Activated naive CD8-positive, alpha-beta T cell treated with anti-CD3 and anti-CD28 coated beads, Interleukin-2, amount 10 ng/mL, durations not matched to agents 7 days and 5 days (primary cell): ENCODE measurements around the gene CPNE6. TPM values are rescaled to one million over a fixed set of nuclear protein-coding genes. Genes with fewer than 3 reads are reported as not detected.
"Not testable (repeated sequence)": the region's sequence is repeated elsewhere in the genome, so short reads cannot be mapped to it uniquely, and the experiment has no call there.

ENCODE experiments used
- ATAC-seq: fragments of 150-1000 bp; cut with Tn5 transposase; one replicate; pipeline ENCODE4 v1.10.0; 2021; ENCODE audit warnings: low read depth, moderate library complexity
- POLR2A ChIA-PET: fragments of 350-600 bp; sonication (Branson Sonifier 250); formaldehyde crosslinking; loops from one replicate; lab custom pipeline; 2021; ENCODE audit warnings: antibody characterized with exemption; lab: Charles Lee
- DNase-seq: peaks from one replicate; pipeline ENCODE4 v3.0.0; 2021
- H3K27ac Mint-ChIP-seq: one replicate; pipeline ENCODE4 v1.8.0; 2022; ENCODE audit warnings: mild to moderate bottlenecking, mixed read lengths
- H3K27me3 Mint-ChIP-seq: one replicate; pipeline ENCODE4 v1.8.0; 2022; ENCODE audit warnings: mild to moderate bottlenecking, moderate library complexity, mixed read lengths
- H3K36me3 Mint-ChIP-seq: one replicate; pipeline ENCODE4 v1.8.0; 2021; ENCODE audit warnings: mild to moderate bottlenecking, mixed read lengths
- H3K4me1 Mint-ChIP-seq: one replicate; pipeline ENCODE4 v1.8.0; 2021; ENCODE audit warnings: mixed read lengths
- H3K4me3 Mint-ChIP-seq: one replicate; pipeline ENCODE4 v1.8.0; 2022; ENCODE audit warnings: mild to moderate bottlenecking, moderate library complexity, mixed read lengths
- H3K9me3 Mint-ChIP-seq: one replicate; pipeline ENCODE4 v1.8.0; 2021; ENCODE audit warnings: mixed read lengths
- total RNA-seq, 2 experiments: library from RNA; stranded (reverse); gene quantifications; one replicate each; pipeline ENCODE4 v1.2.3, GENCODE V29; 2021

The CPNE6 gene
- total RNA-seq, 2 experiments from 2014 or later: 0.14 TPM; not detected in 1

DNA sequence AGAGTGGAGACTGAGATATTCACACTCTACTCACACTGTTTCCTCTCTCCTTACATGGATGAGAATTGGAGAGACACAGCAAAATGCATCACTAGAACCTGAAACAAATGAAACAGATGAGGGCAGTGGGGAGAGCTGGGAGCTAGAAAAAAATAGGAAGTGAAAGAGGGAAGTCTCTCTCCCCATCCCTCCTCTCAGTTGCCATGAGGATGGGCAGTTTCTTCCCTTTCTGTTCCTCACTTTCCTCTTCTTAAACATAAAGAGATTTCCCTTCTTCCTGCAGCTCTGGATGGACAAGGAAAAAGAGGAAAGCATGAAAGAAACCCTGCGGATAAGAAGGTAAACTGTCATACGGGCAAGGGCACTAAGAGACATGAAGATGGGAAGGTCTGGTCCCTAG, 22.4 kb upstream of the CPNE6 start:
- DNase-seq, H3K27ac Mint-ChIP-seq, H3K4me3 Mint-ChIP-seq, POLR2A ChIA-PET, ATAC-seq, H3K9me3 Mint-ChIP-seq, H3K36me3 Mint-ChIP-seq: not testable (repeated sequence)
- Mint-ChIP-seq H3K4me1 (peaks cover 22% of the 10 kb centered on the region), H3K27me3 (peaks cover 46% of the 10 kb centered on the region)

GRCh38 chr14:24050753-24051152, 20.6 kb upstream of the CPNE6 start:
- H3K9me3 Mint-ChIP-seq: not testable (repeated sequence)

GRCh38 chr14:24051176-24051788, 20.1 kb upstream of the CPNE6 start:
- H3K9me3 Mint-ChIP-seq: no peaks in the 10 kb centered on the region
- no peak overlapping the region for H3K27ac Mint-ChIP-seq
- POLR2A ChIA-PET: interaction anchor here (0.7 to 1.7 kb wide), 9 partner anchors 15 to 1521 kb away, joined by 3 to 10 read pairs (median 5); partner anchors contain the start of genes CPNE6, DCAF11, IRF9 and NRL
- H3K36me3 Mint-ChIP-seq: no peaks in the 10 kb centered on the region
- no peak for ATAC-seq
- peaks cover 11% of the 10 kb centered on the region for H3K4me1 Mint-ChIP-seq
- DNase-seq: no peak
- H3K4me3 Mint-ChIP-seq: peak overlapping the region; percentile 69
- H3K27me3 Mint-ChIP-seq: peaks cover 40% of the 10 kb centered on the region

More at GRCh38 chr14:24050753-24051152, 20.6 kb upstream of the CPNE6 start:
- Mint-ChIP-seq H3K27me3 (peaks cover 41% of the 10 kb centered on the region), H3K4me1 (peaks cover 12% of the 10 kb centered on the region), H3K4me3 (peak overlapping the region; percentile 69)
- ATAC-seq, H3K27ac Mint-ChIP-seq, DNase-seq, POLR2A ChIA-PET, H3K36me3 Mint-ChIP-seq: not testable (repeated sequence)

- peak within 1 kb of the TSS; percentile 69 for H3K4me3 Mint-ChIP-seq
- H3K9me3 Mint-ChIP-seq: no peaks in the 10 kb centered on the region
- no peaks in the 10 kb centered on the region for H3K36me3 Mint-ChIP-seq
- POLR2A ChIA-PET: interaction anchor here (0.6 to 1.7 kb wide), 11 partner anchors 15 to 1522 kb away, joined by 3 to 10 read pairs (median 5); partner anchors contain the start of genes CPNE6, DCAF11, IRF9 and NRL
- ATAC-seq (peak; percentile 84), DNase-seq (peak; percentile 77)
- H3K27ac Mint-ChIP-seq: no peak within 1 kb of the TSS
- H3K4me1 Mint-ChIP-seq: peaks cover 11% of the 10 kb centered on the region
- H3K27me3 Mint-ChIP-seq: peaks cover 40% of the 10 kb centered on the region
Observed at GRCh38 chr14:24051789-24052655, 19.3 kb upstream of the CPNE6 start, which contains the start of gene CARMIL3. Gene CARMIL3 (plus strand): TSS chr14:24052009. CDS start chr14:24052154, 145 bp downstream.

DNA sequence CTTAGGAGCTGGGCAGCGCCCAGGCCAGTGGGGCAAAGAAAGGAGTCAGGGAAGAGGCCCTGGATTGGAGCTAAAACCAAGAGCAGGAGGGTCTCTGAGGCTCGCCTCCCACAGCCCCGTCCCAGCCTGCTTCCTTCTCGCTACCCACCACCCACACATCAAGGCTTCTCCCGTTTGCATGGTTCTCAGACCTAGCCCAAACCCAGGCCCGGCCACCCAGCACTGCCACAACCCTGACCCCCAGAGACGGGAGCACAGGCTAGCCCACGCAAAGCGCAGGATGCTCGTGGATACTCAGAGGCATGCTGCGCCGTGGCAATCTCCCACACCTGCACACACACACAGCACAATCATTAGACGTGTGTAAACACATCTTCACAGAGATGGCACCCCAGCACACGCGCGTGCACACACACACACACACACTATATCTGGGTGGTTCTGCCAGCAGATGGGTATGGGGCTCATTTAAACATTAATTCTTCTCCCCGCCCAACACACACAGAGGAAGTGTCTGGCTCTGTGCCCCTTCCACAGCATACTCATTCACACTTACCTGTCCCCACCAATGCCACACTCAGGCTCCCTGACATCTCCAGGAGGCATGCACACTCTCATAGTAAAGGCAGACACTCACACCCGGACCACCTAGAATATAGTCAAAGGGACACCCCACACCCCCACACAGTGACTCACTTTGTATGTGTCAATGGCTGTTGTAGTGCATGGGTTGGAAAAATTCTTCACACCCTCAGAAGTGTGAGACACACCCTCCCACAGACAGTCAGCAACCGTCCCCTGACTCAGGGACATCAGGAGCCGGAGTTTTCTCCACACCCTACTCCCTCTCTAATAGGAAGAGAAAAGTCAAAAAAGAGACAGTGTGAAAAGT, 18.5 kb upstream of the CPNE6 start:
- no peak overlapping the region for H3K27ac Mint-ChIP-seq
- POLR2A ChIA-PET: interaction anchor here (0.6 to 1.7 kb wide), 9 partner anchors 16 to 131 kb away, joined by 3 to 10 read pairs (median 5); partner anchors contain the start of genes CPNE6, DCAF11, IRF9 and NRL
- DNase-seq: peak; percentile 28
- H3K9me3 Mint-ChIP-seq: no peaks in the 10 kb centered on the region
- H3K4me1 Mint-ChIP-seq: peaks cover 11% of the 10 kb centered on the region
- ATAC-seq: no peak
- peak overlapping the region; percentile 69 for H3K4me3 Mint-ChIP-seq
- H3K36me3 Mint-ChIP-seq: no peaks in the 10 kb centered on the region
- peaks cover 37% of the 10 kb centered on the region for H3K27me3 Mint-ChIP-seq

DNA sequence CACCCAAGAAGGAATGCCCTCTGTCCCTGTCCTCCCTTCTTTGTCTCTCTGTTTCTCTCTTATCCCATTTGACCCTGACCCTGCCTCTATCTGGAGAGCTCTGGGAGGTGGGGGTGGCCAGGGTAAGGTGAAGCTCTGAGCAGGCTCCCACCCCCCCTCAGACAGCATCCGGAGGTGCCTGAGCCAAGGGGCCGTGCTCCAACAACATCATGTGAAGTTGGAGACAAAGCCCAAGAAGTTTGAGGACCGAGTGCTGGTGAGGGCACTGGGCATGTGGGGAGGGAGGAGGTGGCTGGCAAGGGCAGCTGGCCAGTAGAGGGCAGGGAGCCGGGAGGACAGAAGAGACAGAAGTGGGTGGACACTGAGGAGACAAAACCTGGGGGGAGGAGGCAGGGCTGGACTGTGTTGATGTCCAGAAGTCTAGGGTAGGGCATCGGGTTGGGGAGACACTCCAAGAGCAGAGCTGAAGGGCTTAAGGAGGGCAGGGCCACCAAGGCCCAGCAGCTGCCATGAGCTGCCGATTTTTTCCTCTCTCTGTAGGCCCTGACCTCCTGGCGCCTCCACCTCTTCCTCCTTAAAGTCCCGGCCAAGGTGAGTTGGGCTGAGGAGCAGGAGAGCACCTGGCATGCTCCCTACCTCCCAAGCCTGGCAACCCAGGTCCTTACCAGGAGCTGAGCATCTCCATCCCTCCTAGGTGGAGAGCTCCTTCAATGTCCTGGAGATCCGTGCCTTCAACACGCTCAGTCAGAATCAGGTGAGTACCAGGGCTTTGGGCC, 17.6 kb upstream of the CPNE6 start:
- Mint-ChIP-seq H3K4me3 (peak overlapping the region; percentile 28), H3K27ac (no peak overlapping the region), H3K36me3 (no peaks in the 10 kb centered on the region), H3K9me3 (no peaks in the 10 kb centered on the region), H3K4me1 (peaks cover 11% of the 10 kb centered on the region), H3K27me3 (peaks cover 33% of the 10 kb centered on the region)
- POLR2A ChIA-PET: interaction anchor here (1.0 to 1.1 kb wide), 2 partner anchors 22 to 56 kb away, joined by 3 to 4 read pairs; no protein-coding TSS in a partner anchor
- ATAC-seq (no peak), DNase-seq (peak; percentile 26)

DNA sequence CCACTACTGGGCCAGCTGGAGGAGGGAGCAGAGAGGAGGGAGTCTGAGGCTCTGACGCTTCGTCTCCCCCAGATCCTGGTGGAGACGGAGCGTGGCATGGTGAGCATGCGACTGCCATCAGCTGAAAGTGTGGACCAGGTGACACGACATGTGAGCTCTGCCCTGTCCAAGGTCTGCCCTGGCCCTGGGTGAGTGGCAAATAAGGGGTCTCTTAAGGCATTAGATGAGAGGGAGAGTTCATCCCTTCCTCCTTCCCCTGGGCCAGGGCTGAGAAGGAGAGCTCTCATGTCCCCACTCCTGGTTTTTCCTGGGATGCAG, 17.1 kb upstream of the CPNE6 start:
- H3K9me3 Mint-ChIP-seq: no peaks in the 10 kb centered on the region
- H3K27ac Mint-ChIP-seq: no peak overlapping the region
- DNase-seq (no peak), ATAC-seq (no peak)
- POLR2A ChIA-PET: interaction anchor here (1.0 to 1.1 kb wide), 2 partner anchors 21 to 56 kb away, joined by 3 to 4 read pairs; no protein-coding TSS in a partner anchor
- peaks cover 9% of the 10 kb centered on the region for H3K4me1 Mint-ChIP-seq
- peaks cover 27% of the 10 kb centered on the region for H3K27me3 Mint-ChIP-seq
- no peak overlapping the region for H3K4me3 Mint-ChIP-seq
- H3K36me3 Mint-ChIP-seq: no peaks in the 10 kb centered on the region

DNA sequence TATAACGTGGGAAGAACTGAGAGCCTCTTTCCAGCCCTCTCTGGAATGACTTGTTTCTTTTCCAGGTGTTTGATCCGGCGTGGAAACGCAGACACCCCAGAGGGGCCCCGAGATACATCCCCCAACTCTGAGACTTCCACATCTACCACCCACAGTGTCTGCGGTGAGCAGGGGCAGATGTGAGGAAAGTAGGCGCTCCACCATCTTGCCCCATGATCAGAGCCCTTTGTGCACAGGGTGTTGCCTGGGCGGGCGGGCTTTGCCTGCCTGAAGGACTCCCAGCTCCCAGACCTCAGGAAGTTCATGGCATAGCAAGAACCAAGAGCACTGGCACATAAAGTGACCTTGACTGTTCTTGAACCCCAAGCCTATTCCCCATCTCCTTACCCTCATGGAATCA, 16.7 kb upstream of the CPNE6 start:
- POLR2A ChIA-PET: interaction anchor here (1.1 kb wide), 1 partner anchor 21 kb away, joined by 3 read pairs; no protein-coding TSS in a partner anchor
- Mint-ChIP-seq H3K36me3 (no peaks in the 10 kb centered on the region), H3K27me3 (peaks cover 24% of the 10 kb centered on the region), H3K4me1 (peaks cover 9% of the 10 kb centered on the region), H3K27ac (no peak overlapping the region), H3K9me3 (no peaks in the 10 kb centered on the region), H3K4me3 (no peak overlapping the region)
- DNase-seq (peak; percentile 24), ATAC-seq (no peak)

DNA sequence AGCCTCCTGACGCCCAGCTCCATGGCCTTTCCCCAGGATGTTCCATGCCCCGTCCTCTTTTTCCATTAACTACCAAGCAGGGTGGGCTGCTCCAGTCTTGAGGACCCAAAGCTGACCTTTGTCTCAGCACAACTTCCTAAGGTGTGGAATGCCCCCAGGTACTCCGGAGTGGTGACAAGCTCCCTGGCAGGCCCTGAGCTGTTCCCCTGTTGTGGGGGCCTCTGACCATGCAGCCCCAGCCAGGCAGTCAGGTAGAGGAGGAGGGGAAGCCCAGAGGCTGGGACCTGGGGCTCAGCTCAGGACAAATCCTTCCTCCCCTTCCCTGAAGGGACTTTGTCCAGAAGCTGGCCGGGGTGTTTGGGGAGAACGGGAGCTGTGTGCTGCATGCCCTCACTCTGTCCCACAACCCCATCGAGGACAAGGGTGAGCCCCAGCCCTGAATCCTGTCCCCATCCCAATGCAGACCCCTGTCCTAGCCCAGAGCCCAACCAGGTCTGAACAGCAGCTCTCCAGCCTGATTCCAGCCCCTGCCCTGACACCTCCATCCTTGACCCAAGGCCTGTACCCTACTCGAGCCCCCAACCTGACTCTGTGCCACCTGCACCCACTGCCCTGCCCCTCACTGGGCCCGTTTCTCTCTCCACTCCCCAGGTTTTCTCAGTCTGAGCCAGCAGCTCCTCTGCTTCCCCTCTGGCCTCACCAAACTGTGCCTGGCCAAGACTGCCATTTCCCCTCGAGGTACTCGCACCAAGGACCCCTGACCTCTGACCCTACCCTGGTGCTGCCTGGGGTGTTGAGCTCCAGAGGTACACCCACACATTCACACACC, 15.2 kb upstream of the CPNE6 start:
- ATAC-seq (no peak), DNase-seq (peak; percentile 30)
- Mint-ChIP-seq H3K4me1 (peaks cover 9% of the 10 kb centered on the region), H3K4me3 (no peak overlapping the region), H3K9me3 (no peaks in the 10 kb centered on the region), H3K36me3 (no peaks in the 10 kb centered on the region), H3K27me3 (peaks cover 12% of the 10 kb centered on the region), H3K27ac (no peak overlapping the region)
- POLR2A ChIA-PET: interaction anchor here (4.0 to 4.3 kb wide), 3 partner anchors 25 to 105 kb away, joined by 21 to 35 read pairs (median 28); partner anchors contain the start of gene IRF9

DNA sequence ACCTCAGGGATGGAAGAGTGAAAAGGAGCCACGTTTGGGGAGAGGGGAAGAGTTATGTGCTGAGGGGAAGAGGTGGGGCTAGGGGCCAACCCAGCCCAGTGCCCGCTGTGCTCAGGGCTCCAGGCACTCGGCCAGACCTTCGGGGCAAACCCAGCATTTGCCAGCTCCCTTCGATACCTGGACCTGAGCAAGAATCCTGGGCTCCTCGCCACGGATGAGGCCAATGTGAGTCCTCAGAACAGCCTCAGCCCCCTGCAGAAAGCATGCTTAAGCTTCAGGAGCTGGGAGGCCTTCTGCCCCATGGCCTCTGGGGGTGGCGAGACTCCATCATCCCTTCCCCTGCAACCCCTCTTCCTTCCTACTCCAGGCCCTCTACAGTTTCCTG, 14.6 kb upstream of the CPNE6 start:
- H3K36me3 Mint-ChIP-seq: no peaks in the 10 kb centered on the region
- no peak overlapping the region for H3K27ac Mint-ChIP-seq
- POLR2A ChIA-PET: interaction anchor here (0.9 to 4.3 kb wide), 5 partner anchors 19 to 104 kb away, joined by 3 to 35 read pairs (median 21); partner anchors contain the start of gene IRF9
- DNase-seq (peak; percentile 22), ATAC-seq (no peak)
- H3K9me3 Mint-ChIP-seq: no peaks in the 10 kb centered on the region
- peaks cover 9% of the 10 kb centered on the region for H3K4me1 Mint-ChIP-seq
- H3K4me3 Mint-ChIP-seq: no peak overlapping the region
- peaks cover 10% of the 10 kb centered on the region for H3K27me3 Mint-ChIP-seq

GRCh38 chr14:24057271-24057670, 14.1 kb upstream of the CPNE6 start:
- Mint-ChIP-seq H3K9me3 (no peaks in the 10 kb centered on the region), H3K36me3 (no peaks in the 10 kb centered on the region)

More at GRCh38 chr14:24057271-24057670, 14.1 kb upstream of the CPNE6 start:
- H3K4me1 Mint-ChIP-seq: peaks cover 9% of the 10 kb centered on the region
- H3K4me3 Mint-ChIP-seq: no peak overlapping the region
- peaks cover 10% of the 10 kb centered on the region for H3K27me3 Mint-ChIP-seq
- DNase-seq (no peak), ATAC-seq (no peak)
- POLR2A ChIA-PET: interaction anchor here (0.9 to 4.3 kb wide), 9 partner anchors 18 to 176 kb away, joined by 3 to 35 read pairs (median 6); partner anchors contain the start of genes DCAF11, GMPR2, IRF9 and NRL
- no peak overlapping the region for H3K27ac Mint-ChIP-seq
